ENCODE data around the gene MYLK. TPM values are rescaled to one million over a fixed set of nuclear protein-coding genes. Genes with fewer than 3 reads are reported as not detected.

MYLK gene
- total RNA-seq, 2 experiments from 2014 or later: 0.11 TPM; not detected in 1

GRCh38 chr3:123685780-123686179, 198.4 kb downstream of the MYLK start:
- POLR2A ChIA-PET: no interaction called here
- Mint-ChIP-seq H3K36me3 (no peaks in the 10 kb centered on the region), H3K4me1 (peaks cover 6% of the 10 kb centered on the region), H3K27me3 (peaks cover 13% of the 10 kb centered on the region), H3K9me3 (no peaks in the 10 kb centered on the region), H3K4me3 (no peak overlapping the region), H3K27ac (peak overlapping the region; percentile 61)
- DNase-seq (no peak), ATAC-seq (ENCODE audit: low read depth) (no peak)

- Mint-ChIP-seq H3K9me3 (no peaks in the 10 kb centered on the region), H3K4me3 (no peak overlapping the region), H3K27me3 (peaks cover 16% of the 10 kb centered on the region), H3K36me3 (no peaks in the 10 kb centered on the region), H3K4me1 (peaks cover 6% of the 10 kb centered on the region), H3K27ac (no peak overlapping the region)
- DNase-seq: no peak
- POLR2A ChIA-PET: no interaction called here
- ATAC-seq (ENCODE audit: low read depth): no peak
Observed at GRCh38 chr3:123684636-123685035, 199.5 kb downstream of the MYLK start.

- POLR2A ChIA-PET: no interaction called here
- no peak for ATAC-seq (ENCODE audit: low read depth)
Observed at GRCh38 chr3:123684209-123684608, 199.9 kb downstream of the MYLK start.

GRCh38 chr3:123683505-123684154, 200.5 kb downstream of the MYLK start:
- H3K36me3 Mint-ChIP-seq: no peaks in the 10 kb centered on the region
- H3K9me3 Mint-ChIP-seq: no peaks in the 10 kb centered on the region
- ATAC-seq (ENCODE audit: low read depth) (no peak), DNase-seq (no peak)
- H3K27ac Mint-ChIP-seq: no peak overlapping the region
- POLR2A ChIA-PET: no interaction called here
- no peak overlapping the region for H3K4me3 Mint-ChIP-seq
- H3K27me3 Mint-ChIP-seq: peaks cover 12% of the 10 kb centered on the region
- H3K4me1 Mint-ChIP-seq: peaks cover 6% of the 10 kb centered on the region

More at GRCh38 chr3:123684209-123684608, 199.9 kb downstream of the MYLK start:
- no peaks in the 10 kb centered on the region for H3K9me3 Mint-ChIP-seq
- no peaks in the 10 kb centered on the region for H3K36me3 Mint-ChIP-seq
- H3K27ac Mint-ChIP-seq: no peak overlapping the region
- H3K27me3 Mint-ChIP-seq: peaks cover 16% of the 10 kb centered on the region
- peaks cover 6% of the 10 kb centered on the region for H3K4me1 Mint-ChIP-seq
- no peak overlapping the region for H3K4me3 Mint-ChIP-seq
- DNase-seq: no peak

- POLR2A ChIA-PET: no interaction called here
- H3K4me3 Mint-ChIP-seq: no peak overlapping the region
- H3K4me1 Mint-ChIP-seq: peaks cover 2% of the 10 kb centered on the region
- no peaks in the 10 kb centered on the region for H3K36me3 Mint-ChIP-seq
- no peaks in the 10 kb centered on the region for H3K9me3 Mint-ChIP-seq
- ATAC-seq (ENCODE audit: low read depth) (no peak), DNase-seq (no peak)
- peaks cover 15% of the 10 kb centered on the region for H3K27me3 Mint-ChIP-seq
- no peak overlapping the region for H3K27ac Mint-ChIP-seq
Observed at GRCh38 chr3:123682781-123683504, 201.2 kb downstream of the MYLK start.

- Mint-ChIP-seq H3K27me3 (peaks cover 17% of the 10 kb centered on the region), H3K27ac (no peak overlapping the region), H3K4me1 (no peaks in the 10 kb centered on the region), H3K4me3 (no peak overlapping the region), H3K36me3 (no peaks in the 10 kb centered on the region), H3K9me3 (no peaks in the 10 kb centered on the region)
- DNase-seq (no peak), ATAC-seq (ENCODE audit: low read depth) (no peak)
- POLR2A ChIA-PET: no interaction called here
Observed at GRCh38 chr3:123682302-123682701, 201.8 kb downstream of the MYLK start.

GRCh38 chr3:123679712-123680386, 204.3 kb downstream of the MYLK start:
- ATAC-seq (ENCODE audit: low read depth): no peak
- Mint-ChIP-seq H3K4me1 (no peaks in the 10 kb centered on the region), H3K36me3 (no peaks in the 10 kb centered on the region), H3K27ac (no peak overlapping the region), H3K27me3 (peaks cover 20% of the 10 kb centered on the region), H3K4me3 (no peak overlapping the region), H3K9me3 (no peaks in the 10 kb centered on the region)
- DNase-seq: no peak
- POLR2A ChIA-PET: no interaction called here

GRCh38 chr3:123678108-123678511, 206.0 kb downstream of the MYLK start:
- Mint-ChIP-seq H3K4me1 (no peaks in the 10 kb centered on the region), H3K27me3 (peaks cover 27% of the 10 kb centered on the region)

GRCh38 chr3:123672429-123673146, 211.5 kb downstream of the MYLK start:
- Mint-ChIP-seq H3K4me1 (peaks cover 4% of the 10 kb centered on the region), H3K36me3 (no peaks in the 10 kb centered on the region), H3K27me3 (peaks cover 18% of the 10 kb centered on the region), H3K4me3 (no peak overlapping the region), H3K27ac (no peak overlapping the region), H3K9me3 (no peaks in the 10 kb centered on the region)
- POLR2A ChIA-PET: no interaction called here
- no peak for DNase-seq
- no peak for ATAC-seq (ENCODE audit: low read depth)

More at GRCh38 chr3:123678108-123678511, 206.0 kb downstream of the MYLK start:
- no peak overlapping the region for H3K27ac Mint-ChIP-seq
- no peak overlapping the region for H3K4me3 Mint-ChIP-seq
- DNase-seq (no peak), ATAC-seq (ENCODE audit: low read depth) (no peak)
- no peaks in the 10 kb centered on the region for H3K9me3 Mint-ChIP-seq
- no peaks in the 10 kb centered on the region for H3K36me3 Mint-ChIP-seq
- POLR2A ChIA-PET: no interaction called here

- Mint-ChIP-seq H3K4me1 (peaks cover 5% of the 10 kb centered on the region), H3K36me3 (no peaks in the 10 kb centered on the region), H3K9me3 (no peaks in the 10 kb centered on the region), H3K4me3 (no peak overlapping the region), H3K27me3 (peaks cover 20% of the 10 kb centered on the region), H3K27ac (no peak overlapping the region)
- POLR2A ChIA-PET: no interaction called here
- ATAC-seq (ENCODE audit: low read depth) (no peak), DNase-seq (no peak)
Observed at GRCh38 chr3:123670743-123671142, 213.4 kb downstream of the MYLK start.

GRCh38 chr3:123668906-123669305, 215.2 kb downstream of the MYLK start:
- peaks cover 14% of the 10 kb centered on the region for H3K27me3 Mint-ChIP-seq
- H3K4me1 Mint-ChIP-seq: peaks cover 5% of the 10 kb centered on the region
- no peak overlapping the region for H3K4me3 Mint-ChIP-seq
- ATAC-seq (ENCODE audit: low read depth): no peak
- POLR2A ChIA-PET: no interaction called here
- H3K9me3 Mint-ChIP-seq: no peaks in the 10 kb centered on the region
- no peaks in the 10 kb centered on the region for H3K36me3 Mint-ChIP-seq
- DNase-seq: no peak
- no peak overlapping the region for H3K27ac Mint-ChIP-seq

GRCh38 chr3:123667784-123668183, 216.3 kb downstream of the MYLK start:
- H3K4me3 Mint-ChIP-seq: peak overlapping the region; percentile 30
- no peak overlapping the region for H3K27ac Mint-ChIP-seq
- peaks cover 10% of the 10 kb centered on the region for H3K27me3 Mint-ChIP-seq
- H3K9me3 Mint-ChIP-seq: no peaks in the 10 kb centered on the region
- no peaks in the 10 kb centered on the region for H3K36me3 Mint-ChIP-seq
- peaks cover 5% of the 10 kb centered on the region for H3K4me1 Mint-ChIP-seq
- ATAC-seq (ENCODE audit: low read depth) (no peak), DNase-seq (no peak)
- POLR2A ChIA-PET: no interaction called here

- ATAC-seq (ENCODE audit: low read depth) (no peak), DNase-seq (no peak)
- Mint-ChIP-seq H3K36me3 (no peaks in the 10 kb centered on the region), H3K4me3 (no peak overlapping the region), H3K27me3 (peaks cover 10% of the 10 kb centered on the region), H3K4me1 (peaks cover 5% of the 10 kb centered on the region), H3K9me3 (no peaks in the 10 kb centered on the region), H3K27ac (no peak overlapping the region)
- POLR2A ChIA-PET: no interaction called here
Observed at GRCh38 chr3:123664753-123665152, 219.4 kb downstream of the MYLK start.

All from activated naive CD8-positive, alpha-beta T cell treated with anti-CD3 and anti-CD28 coated beads, Interleukin-2, amount 10 ng/mL, durations not matched to agents 7 days and 5 days (primary cell).